SK-N-SH (cell line): ENCODE measurements around the gene ATL2. TPM values are rescaled to one million over a fixed set of nuclear protein-coding genes. Genes with fewer than 3 reads are reported as not detected.

Source experiments
- CTCF ChIA-PET: fragments of 300-600, 350-600 bp; formaldehyde crosslinking; extraction: SDS; loops from one replicate; lab custom pipeline; 2021; lab: Yijun Ruan, JAX
- POLR2A ChIA-PET: fragments of 350-600 bp; sonication (Branson Sonifier 250); formaldehyde crosslinking; extraction: SDS; loops from one replicate; lab custom pipeline; 2020; ENCODE audit warnings: antibody characterized with exemption, inconsistent platforms; lab: Yijun Ruan, JAX
- DNase-seq: peaks from one replicate; pipeline ENCODE4 v3.0.0; 2012
- H2AFZ ChIP-seq: fragments of 200-600 bp; sonication (generic); 2 replicates; pipeline ENCODE4 v1.8.1; 2016; ENCODE audit warnings: antibody characterized with exemption, mild to moderate bottlenecking, low read depth
- H3F3A ChIP-seq: fragments of 200-600 bp; sonication (generic); replicated peaks from 2 replicates; pipeline ENCODE3; 2016; ENCODE audit warnings: antibody characterized with exemption, mild to moderate bottlenecking; ENCODE audit not compliant: insufficient read depth
- H3K27ac ChIP-seq, 2 experiments: fragments of 200-500 bp in 1 of 2; fragments of 200-600 bp in 1 of 2; sonication (Bioruptor generic) in 1 of 2; sonication (generic), shearing (Covaris generic) in 1 of 2; 2 replicates each; pipeline versions ENCODE4 v1.5.1 to v1.6.1; 2014 to 2016; ENCODE audit warnings: low read depth in 2 of 2, inconsistent platforms in 1 of 2, low read length in 1 of 2, mild to moderate bottlenecking in 1 of 2, mixed read lengths in 1 of 2
- H3K27me3 ChIP-seq: fragments of 200-600 bp; sonication (generic), shearing (Covaris generic); 2 replicates; pipeline ENCODE4 v1.6.1; 2016; ENCODE audit warnings: mixed run types; ENCODE audit not compliant: insufficient read depth
- H3K36me3 ChIP-seq, 2 experiments: fragments of 200-500 bp in 1 of 2; fragments of 200-600 bp in 1 of 2; sonication (Bioruptor generic) in 1 of 2; sonication (generic) in 1 of 2; replicated peaks in 1 of 2; 2 replicates each; pipeline versions ENCODE3 to v1.5.1; 2014 to 2016; ENCODE audit warnings: low read length in 1 of 2, mild to moderate bottlenecking in 1 of 2; ENCODE audit not compliant: insufficient read depth in 2 of 2, control insufficient read depth in 1 of 2
- H3K4me1 ChIP-seq, 2 experiments: fragments of 200-500 bp in 1 of 2; fragments of 200-600 bp in 1 of 2; sonication (Bioruptor generic) in 1 of 2; sonication (generic), shearing (Covaris generic) in 1 of 2; 2 replicates each; pipeline versions ENCODE4 v1.5.1 to v1.6.1; 2014 to 2016; ENCODE audit warnings: low read depth in 1 of 2, low read length in 1 of 2, mixed run types in 1 of 2; ENCODE audit not compliant: insufficient read depth in 2 of 2, control insufficient read depth in 1 of 2
- H3K4me2 ChIP-seq: fragments of 200-600 bp; sonication (generic), shearing (Covaris generic); 2 replicates; pipeline ENCODE4 v1.6.1; 2017; ENCODE audit warnings: mixed run types
- H3K4me3 ChIP-seq, 2 experiments: fragments of 200-500 bp in 1 of 2; fragments of 200-600 bp in 1 of 2; sonication (Bioruptor generic) in 1 of 2; sonication (generic), shearing (Covaris generic) in 1 of 2; 2 replicates each; pipeline versions ENCODE4 v1.5.1 to v1.8.1; 2014 to 2016; ENCODE audit warnings: low read depth in 2 of 2, inconsistent platforms in 1 of 2, low read length in 1 of 2, mild to moderate bottlenecking in 1 of 2, mixed read lengths in 1 of 2, moderate library complexity in 1 of 2
- H3K79me2 ChIP-seq: fragments of 200-600 bp; sonication (generic); 2 replicates; pipeline ENCODE4 v1.8.1; 2017; ENCODE audit warnings: mild to moderate bottlenecking; ENCODE audit not compliant: insufficient read depth
- H3K9ac ChIP-seq: fragments of 200-600 bp; sonication (generic); 2 replicates; pipeline ENCODE4 v1.6.1; 2017; ENCODE audit warnings: mixed run types
- H3K9me2 ChIP-seq: fragments of 200-600 bp; sonication (generic); 2 replicates; pipeline ENCODE4 v1.6.1; 2017; ENCODE audit warnings: mixed run types
- H3K9me3 ChIP-seq: fragments of 200-600 bp; sonication (generic); 2 replicates; pipeline ENCODE4 v1.6.1; 2017; ENCODE audit warnings: mixed run types, mild to moderate bottlenecking, moderate library complexity
- H4K20me1 ChIP-seq: fragments of 200-600 bp; sonication (generic); 2 replicates; pipeline ENCODE4 v1.6.1; 2017; ENCODE audit warnings: mild to moderate bottlenecking, mixed run types; ENCODE audit not compliant: insufficient read depth
- CHD2 ChIP-seq: fragments of 150-350 bp; IDR thresholded peaks from 2 replicates; pipeline ENCODE4 v1.6.1; 2018; ENCODE audit warnings: low read length; ENCODE audit not compliant: partially characterized antibody
- ELF1 ChIP-seq: IDR thresholded peaks from 2 replicates; pipeline ENCODE4 v1.4.0; 2012
- FOSL2 ChIP-seq: IDR thresholded peaks from 2 replicates; pipeline ENCODE4 v1.4.0; 2012; ENCODE audit warnings: low read depth, mild to moderate bottlenecking, moderate library complexity, borderline replicate concordance
- FOXJ3 ChIP-seq: sonication (generic); formaldehyde crosslinking; IDR thresholded peaks from 2 replicates; pipeline ENCODE4 v1.5.1; 2020; ENCODE audit warnings: mild to moderate bottlenecking, missing genetic modification reagents
- GABPA ChIP-seq: IDR thresholded peaks from 2 replicates; pipeline ENCODE4 v1.4.0; 2012; ENCODE audit warnings: low read depth, mild to moderate bottlenecking
- GATA2 ChIP-seq: sonication (generic); formaldehyde crosslinking; IDR thresholded peaks from 2 replicates; pipeline ENCODE4 v1.5.0; 2020; ENCODE audit warnings: mild to moderate bottlenecking, missing genetic modification reagents
- IRF3 ChIP-seq: fragments of 150-350 bp; IDR thresholded peaks from 2 replicates; pipeline ENCODE4 v1.6.1; 2016; ENCODE audit warnings: mild to moderate bottlenecking, low read depth, low read length
- JUND ChIP-seq: IDR thresholded peaks from 2 replicates; pipeline ENCODE4 v1.4.0; 2012
- MEF2A ChIP-seq: IDR thresholded peaks from 2 replicates; pipeline ENCODE4 v1.4.0; 2012; ENCODE audit warnings: low read depth, borderline replicate concordance
- MXI1 ChIP-seq: IDR thresholded peaks from 2 replicates; pipeline ENCODE4 v1.6.1; 2012; ENCODE audit warnings: mild to moderate bottlenecking, low read depth, low read length, improper control_type of control experiment
- PBX3 ChIP-seq: IDR thresholded peaks from 2 replicates; pipeline ENCODE4; 2012
- RAD21 ChIP-seq: IDR thresholded peaks from 2 replicates; pipeline ENCODE4 v1.6.1; 2012; ENCODE audit warnings: mild to moderate bottlenecking, low read length
- RCOR1 ChIP-seq: fragments of 150-350 bp; IDR thresholded peaks from 2 replicates; pipeline ENCODE4 v1.6.1; 2017; ENCODE audit warnings: antibody characterized with exemption, low read length
- RXRA ChIP-seq: IDR thresholded peaks from 2 replicates; pipeline ENCODE4 v1.4.0; 2012; ENCODE audit warnings: low read depth, mild to moderate bottlenecking, borderline replicate concordance
- SMC3 ChIP-seq: IDR thresholded peaks from 2 replicates; pipeline ENCODE4 v1.6.1; 2012; ENCODE audit warnings: low read depth, low read length, improper control_type of control experiment
- TAF1 ChIP-seq: IDR thresholded peaks from 2 replicates; pipeline ENCODE4 v1.6.1; 2012; ENCODE audit warnings: low read depth, mild to moderate bottlenecking, low read length, moderate library complexity, borderline replicate concordance
- TCF12 ChIP-seq: IDR thresholded peaks from 2 replicates; pipeline ENCODE4 v1.4.0; 2012
- USF1 ChIP-seq: IDR thresholded peaks from 2 replicates; pipeline ENCODE4 v1.4.0; 2012; ENCODE audit warnings: low read depth, borderline replicate concordance
- USF2 ChIP-seq: fragments of 150-350 bp; IDR thresholded peaks from 2 replicates; pipeline ENCODE4 v1.6.1; 2017; ENCODE audit warnings: antibody characterized with exemption, low read length, low read depth, borderline replicate concordance
- WGBS: methylation state at CpG from one replicate; pipeline ENCODE4 v1.1.6; 2017; ENCODE audit warnings: low lambda C conversion rate; 5-methylcytosine and 5-hydroxymethylcytosine counted together
- polyA plus RNA-seq, 3 experiments: library from polyadenylated mRNA; depleted of rRNA; stranded (reverse); fragments of >200 nt; gene quantifications; 2 replicates each; pipeline ENCODE4 v1.2.3, GENCODE V29; 2012

Gene ATL2
- polyA plus RNA-seq, 1 of the 3 experiments (the other 2 are of a cell fraction): 55.8 TPM

- H3K9me3 ChIP-seq: no peaks in the 10 kb centered on the region
- no peaks in the 10 kb centered on the region for H3K27me3 ChIP-seq
- 75% methylated on average over 9 of the region's 9 CpGs for WGBS
- no peaks in the 10 kb centered on the region for H3K79me2 ChIP-seq
- ChIA-PET CTCF (interaction anchor here (1.4 kb wide), 1 partner anchor 15 kb away, joined by 3 read pairs; no protein-coding TSS in a partner anchor), POLR2A (no interaction called here)
- no peak for DNase-seq
- H4K20me1 ChIP-seq: no peaks in the 10 kb centered on the region
- no peak overlapping the region for H3K4me3 ChIP-seq
- H2AFZ ChIP-seq: no peak overlapping the region
- H3K4me1 ChIP-seq: no peaks in the 10 kb centered on the region
- H3K9ac ChIP-seq: no peak overlapping the region
- no peak overlapping the region for H3K27ac ChIP-seq
- no peaks in the 10 kb centered on the region for H3F3A ChIP-seq
- H3K4me2 ChIP-seq: no peak overlapping the region
- TF ChIP-seq MEF2A (no peak), GATA2 (CRISPR knock-in tag) (no peak), CHD2 (no peak), FOXJ3 (CRISPR knock-in tag) (no peak), JUND (no peak), IRF3 (no peak), RAD21 (no peak), TCF12 (no peak), ELF1 (no peak), GABPA (no peak)
- H3K36me3 ChIP-seq: no peaks in the 10 kb centered on the region
- no peaks in the 10 kb centered on the region for H3K9me2 ChIP-seq
Measured at GRCh38 chr2:38405917-38406596, 29.0 kb upstream of the ATL2 start.

GRCh38 chr2:38400513-38400912 lies 23.4 kb upstream of the ATL2 start:
- H3K9me2 ChIP-seq: no peaks in the 10 kb centered on the region
- peaks cover 4% of the 10 kb centered on the region for H3F3A ChIP-seq
- H3K4me1 ChIP-seq: peaks cover 2 to 3% of the 10 kb centered on the region in 2 experiments; a peak in 2 of 4 replicates
- H3K9me3 ChIP-seq: 0 out of 2 replicates have a peak, but pooled peaks cover 3% of the 10 kb centered on the region
- no peak overlapping the region for H3K4me2 ChIP-seq
- no peak overlapping the region for H3K27ac ChIP-seq
- H2AFZ ChIP-seq: no peak overlapping the region
- no peaks in the 10 kb centered on the region for H4K20me1 ChIP-seq
- H3K9ac ChIP-seq: no peak overlapping the region
- ChIA-PET POLR2A (no interaction called here), CTCF (interaction anchor here (1.3 to 1.4 kb wide), 2 partner anchors 108 to 324 kb away, joined by 3 to 6 read pairs; no protein-coding TSS in a partner anchor)
- H3K27me3 ChIP-seq: no peaks in the 10 kb centered on the region
- DNase-seq: no peak
- no peaks in the 10 kb centered on the region for H3K36me3 ChIP-seq
- H3K4me3 ChIP-seq: no peak overlapping the region
- H3K79me2 ChIP-seq: no peaks in the 10 kb centered on the region
- TF ChIP-seq FOSL2 (no peak), GABPA (no peak), PBX3 (no peak), USF1 (no peak), MXI1 (no peak), TAF1 (no peak), TCF12 (no peak), SMC3 (no peak), ELF1 (no peak), RXRA (no peak), RCOR1 (no peak), USF2 (no peak), JUND (no peak), FOXJ3 (CRISPR knock-in tag) (no peak)
